ENCODE data around the gene AHSG. TPM values are rescaled to one million over a fixed set of nuclear protein-coding genes. Genes with fewer than 3 reads are reported as not detected.

The AHSG gene
- total and polyA plus RNA-seq, 2 donors (not counting 3 experiments of a cell fraction or from before 2014, with no cell fraction given), result not detected

GRCh38 chr3:186646106-186646505 is 33.2 kb downstream of the AHSG start:
- dilution Hi-C loops (cut with MboI; ENCODE audit: extremely low pct_ligation_motif_present, low sequenced_read_pairs), result no loop called here
- H3K4me1 ChIP-seq (ENCODE audit: control insufficient read depth, extremely low read depth, insufficient read depth, low read length), result no peaks in the 10 kb centered on the region
- intact Hi-C loops (cut with micrococcal nuclease), result no loop called here
- no peaks in the 10 kb centered on the region for H3K9me1 ChIP-seq (replicated peaks; ENCODE audit: control insufficient read depth, extremely low read depth, insufficient read depth, low read length)
- ChIA-PET CTCF (no interaction called here), POLR2A (no interaction called here)
- no peak overlapping the region for H3K27ac ChIP-seq (ENCODE audit: insufficient read depth, low read depth, low read length)
- no peak overlapping the region for H3K9ac ChIP-seq (replicated peaks; ENCODE audit: extremely low read depth, insufficient read depth, low read length)
- no peak overlapping the region for H3K4me3 ChIP-seq (replicated peaks in 1 of 3; ENCODE audit: insufficient read depth in 1 of 3, low read depth in 1 of 3, low read length in 3 of 3)
- DNase-seq (ENCODE audit: low read depth, low spot score), result no peak
- no peaks in the 10 kb centered on the region for H3K9me3 ChIP-seq (replicated peaks; ENCODE audit: control insufficient read depth, insufficient read depth, low read length)
- no TSS peak for BruUV-seq (replicated peaks)
- no peaks in the 10 kb centered on the region for H3K36me3 ChIP-seq (ENCODE audit: control insufficient read depth in 2 of 2, extremely low read depth in 1 of 2, insufficient read depth in 2 of 2, low read length in 2 of 2)
- H3K79me2 ChIP-seq (ENCODE audit: control insufficient read depth, insufficient read depth, low read length), result no peaks in the 10 kb centered on the region
- H3K4me2 ChIP-seq (ENCODE audit: insufficient read depth, low read length), result no peak overlapping the region
- TF ChIP-seq JUN (IDR thresholded peaks at IDR 0.05; ENCODE audit: borderline replicate concordance, insufficient read depth, insufficient read length, low read depth) (no peak), MYC (IDR thresholded peaks at IDR 0.05; ENCODE audit: low read depth, low read length) (no peak), MAX (IDR thresholded peaks at IDR 0.05; ENCODE audit: insufficient read depth, insufficient read length) (no peak), EZH2 (IDR thresholded peaks at IDR 0.05; ENCODE audit: borderline replicate concordance, low read depth, low read length, severe bottlenecking) (no peak), FOS (IDR thresholded peaks at IDR 0.05; ENCODE audit: borderline replicate concordance, insufficient read depth, low read length) (no peak), POLR2AphosphoS5 (IDR thresholded peaks at IDR 0.05; ENCODE audit: insufficient read depth, low read depth, low read length) (no peak), GATA2 (IDR thresholded peaks at IDR 0.05; ENCODE audit: insufficient read depth, insufficient read length, low read depth, low read length) (no peak), POLR2A (IDR thresholded peaks at IDR 0.05; ENCODE audit: low read depth, low read length) (no peak), CTCF (IDR thresholded peaks at IDR 0.05; ENCODE audit: extremely low read depth in 1 of 2, insufficient read depth in 1 of 2, low read depth in 1 of 2, low read length in 2 of 2) (no peak)
- H3K27me3 ChIP-seq (ENCODE audit: control insufficient read depth in 2 of 2, insufficient read depth in 2 of 2, low read length in 2 of 2), result peaks cover 0 to 3% of the 10 kb centered on the region in 2 experiments
- FAIRE-seq, result no peak
- H2AFZ ChIP-seq (ENCODE audit: low read depth, low read length), result no peak overlapping the region
- no peaks in the 10 kb centered on the region for H4K20me1 ChIP-seq (replicated peaks; ENCODE audit: control insufficient read depth, extremely low read depth, insufficient read depth, low read length)
